Peyer's patch (tissue), 4 donors: Measurements from ENCODE around the gene PLA2G4B. TPM values are rescaled to one million over a fixed set of nuclear protein-coding genes. Genes with fewer than 3 reads are reported as not detected.

Experiments used
- DNase-seq, 3 donors: peaks; one replicate each; pipeline ENCODE4 v3.0.0-alpha.2; 2017 to 2019
- H3K27ac ChIP-seq, 4 donors: fragments of 200-600 bp; sonication (generic); one replicate each; pipeline ENCODE4 v1.5.1; 2016 to 2019
- H3K27me3 ChIP-seq, 2 donors: fragments of 200-600 bp; sonication (generic); one replicate each; pipeline ENCODE4 v1.5.1; 2019
- H3K36me3 ChIP-seq, 3 donors: fragments of 200-600 bp; sonication (generic); one replicate each; pipeline ENCODE4 v1.5.1; 2016 to 2019
- H3K4me1 ChIP-seq, 4 donors: fragments of 200-600 bp; sonication (generic); one replicate each; pipeline ENCODE4 v1.5.1; 2016 to 2019
- H3K4me3 ChIP-seq, 4 donors: fragments of 200-600 bp; sonication (generic); 1 replicate in 3 of 4; 2 replicates in 1 of 4; pipeline ENCODE4 v1.5.1; 2016 to 2019; ENCODE audit warnings: mild to moderate bottlenecking in 1 of 4
- H3K9me3 ChIP-seq, 4 donors: fragments of 200-600 bp; sonication (generic); one replicate each; pipeline ENCODE4 v1.5.1; 2016 to 2019; ENCODE audit warnings: mild to moderate bottlenecking in 1 of 4
- POLR2A ChIP-seq, 2 donors: fragments of 450-650 bp; IDR thresholded peaks; one replicate each; pipeline ENCODE4 v1.5.1; 2017; ENCODE audit warnings: antibody characterized with exemption in 2 of 2, mild to moderate bottlenecking in 2 of 2, moderate library complexity in 2 of 2
- total RNA-seq, 4 donors: library from RNA; depleted of rRNA; stranded (reverse); fragments of >200 nt; gene quantifications; one replicate each; pipeline ENCODE4 v1.1.0, GENCODE V29; 2016
- TF ChIP-seq, protein P1 (sequence below), 6 experiments: fragments of 450-650 bp in 4 of 6; fragments of 200-600 bp in 2 of 6; sonication (generic) in 1 of 6; IDR thresholded peaks; one replicate each; pipeline ENCODE4 v1.5.1; 2017 to 2019; ENCODE audit warnings: antibody characterized with exemption in 6 of 6, mild to moderate bottlenecking in 3 of 6, moderate library complexity in 1 of 6

Gene PLA2G4B
- total RNA-seq, 4 donors from 2014 or later, result 7.2 to 15.3 (median 13.3) TPM

GRCh38 chr15:41881086-41881485 lies 42.4 kb downstream of the PLA2G4B start:
- peaks cover 0 to 13% (median 3%) of the 10 kb centered on the region in 4 donors for H3K4me1 ChIP-seq
- H3K36me3 ChIP-seq, result no peaks in the 10 kb centered on the region
- no peak for DNase-seq
- peaks cover 0 to 5% of the 10 kb centered on the region in 2 donors for H3K27me3 ChIP-seq
- H3K4me3 ChIP-seq, result no peak overlapping the region
- no peak overlapping the region for H3K27ac ChIP-seq
- no peaks in the 10 kb centered on the region for H3K9me3 ChIP-seq
- no peak for TF ChIP-seq POLR2A (IDR thresholded peaks at IDR 0.05)
- TF ChIP-seq, protein P1, sequence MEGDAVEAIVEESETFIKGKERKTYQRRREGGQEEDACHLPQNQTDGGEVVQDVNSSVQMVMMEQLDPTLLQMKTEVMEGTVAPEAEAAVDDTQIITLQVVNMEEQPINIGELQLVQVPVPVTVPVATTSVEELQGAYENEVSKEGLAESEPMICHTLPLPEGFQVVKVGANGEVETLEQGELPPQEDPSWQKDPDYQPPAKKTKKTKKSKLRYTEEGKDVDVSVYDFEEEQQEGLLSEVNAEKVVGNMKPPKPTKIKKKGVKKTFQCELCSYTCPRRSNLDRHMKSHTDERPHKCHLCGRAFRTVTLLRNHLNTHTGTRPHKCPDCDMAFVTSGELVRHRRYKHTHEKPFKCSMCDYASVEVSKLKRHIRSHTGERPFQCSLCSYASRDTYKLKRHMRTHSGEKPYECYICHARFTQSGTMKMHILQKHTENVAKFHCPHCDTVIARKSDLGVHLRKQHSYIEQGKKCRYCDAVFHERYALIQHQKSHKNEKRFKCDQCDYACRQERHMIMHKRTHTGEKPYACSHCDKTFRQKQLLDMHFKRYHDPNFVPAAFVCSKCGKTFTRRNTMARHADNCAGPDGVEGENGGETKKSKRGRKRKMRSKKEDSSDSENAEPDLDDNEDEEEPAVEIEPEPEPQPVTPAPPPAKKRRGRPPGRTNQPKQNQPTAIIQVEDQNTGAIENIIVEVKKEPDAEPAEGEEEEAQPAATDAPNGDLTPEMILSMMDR (IDR thresholded peaks at IDR 0.05), result no peak

- no peaks in the 10 kb centered on the region for H3K9me3 ChIP-seq
- peaks cover 0 to 5% of the 10 kb centered on the region in 2 donors for H3K27me3 ChIP-seq
- TF ChIP-seq, protein P1 (IDR thresholded peaks at IDR 0.05), result no peak
- TF ChIP-seq POLR2A (IDR thresholded peaks at IDR 0.05), result no peak
- no peak overlapping the region for H3K27ac ChIP-seq
- H3K4me3 ChIP-seq, result peak overlapping the region in 3 of 4 donors; percentile 27 to 47 (median 40)
- no peak for DNase-seq
- no peaks in the 10 kb centered on the region for H3K36me3 ChIP-seq
- peaks cover 0 to 13% (median 3%) of the 10 kb centered on the region in 4 donors for H3K4me1 ChIP-seq
These were observed 42.9 kb downstream of the PLA2G4B start for GRCh38 chr15:41881550-41881919.

DNA sequence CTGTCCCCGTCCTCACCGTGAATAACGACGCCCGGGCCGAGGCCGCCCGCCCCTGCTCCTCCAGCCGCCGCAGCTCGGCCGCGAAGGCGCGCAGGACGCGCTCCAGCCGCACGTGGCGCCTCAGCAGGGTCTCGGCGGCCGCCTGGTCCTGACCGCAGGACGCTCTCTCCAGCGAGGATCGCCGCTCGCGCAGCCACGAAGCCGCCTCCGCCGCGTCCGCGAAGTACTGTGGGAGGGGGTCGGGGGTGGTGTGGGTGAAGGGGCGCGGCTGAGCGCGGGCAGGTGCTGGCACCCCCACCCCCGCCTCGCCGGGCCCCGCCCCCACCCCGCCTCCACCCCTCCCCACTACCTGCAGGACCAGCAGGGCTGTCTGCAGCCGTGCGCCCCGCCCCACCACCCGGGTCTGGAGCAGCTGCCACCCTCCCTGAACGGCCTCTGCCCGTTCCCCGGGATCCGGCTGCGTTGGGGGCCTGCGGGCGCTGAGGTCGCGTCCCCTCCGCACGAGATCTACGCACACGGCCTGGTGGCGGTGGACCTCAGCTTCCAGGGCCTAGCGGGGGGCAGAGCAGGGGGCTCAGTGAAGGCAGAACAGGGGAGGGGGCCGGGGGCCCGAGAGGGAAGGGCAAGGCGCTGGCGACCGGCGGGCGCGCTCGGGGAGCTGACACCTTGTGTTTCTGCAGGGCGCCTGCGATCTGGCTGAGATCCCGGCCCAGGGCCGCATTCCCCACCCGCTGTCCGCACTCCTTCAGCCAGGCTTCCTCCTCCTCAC lies 43.5 kb downstream of the PLA2G4B start:
- Histone ChIP-seq H3K27ac (no peak overlapping the region), H3K36me3 (no peaks in the 10 kb centered on the region), H3K4me1 (peaks cover 0 to 13% (median 3%) of the 10 kb centered on the region in 4 donors), H3K9me3 (no peaks in the 10 kb centered on the region), H3K27me3 (peaks cover 0 to 5% of the 10 kb centered on the region in 2 donors), H3K4me3 (peak overlapping the region in 3 of 4 donors; percentile 27 to 47 (median 40))
- TF ChIP-seq POLR2A (IDR thresholded peaks at IDR 0.05), result no peak
- TF ChIP-seq, protein P1 (IDR thresholded peaks at IDR 0.05), result peak in 1 of 6 experiments; percentile 13
- DNase-seq, result no peak

DNA sequence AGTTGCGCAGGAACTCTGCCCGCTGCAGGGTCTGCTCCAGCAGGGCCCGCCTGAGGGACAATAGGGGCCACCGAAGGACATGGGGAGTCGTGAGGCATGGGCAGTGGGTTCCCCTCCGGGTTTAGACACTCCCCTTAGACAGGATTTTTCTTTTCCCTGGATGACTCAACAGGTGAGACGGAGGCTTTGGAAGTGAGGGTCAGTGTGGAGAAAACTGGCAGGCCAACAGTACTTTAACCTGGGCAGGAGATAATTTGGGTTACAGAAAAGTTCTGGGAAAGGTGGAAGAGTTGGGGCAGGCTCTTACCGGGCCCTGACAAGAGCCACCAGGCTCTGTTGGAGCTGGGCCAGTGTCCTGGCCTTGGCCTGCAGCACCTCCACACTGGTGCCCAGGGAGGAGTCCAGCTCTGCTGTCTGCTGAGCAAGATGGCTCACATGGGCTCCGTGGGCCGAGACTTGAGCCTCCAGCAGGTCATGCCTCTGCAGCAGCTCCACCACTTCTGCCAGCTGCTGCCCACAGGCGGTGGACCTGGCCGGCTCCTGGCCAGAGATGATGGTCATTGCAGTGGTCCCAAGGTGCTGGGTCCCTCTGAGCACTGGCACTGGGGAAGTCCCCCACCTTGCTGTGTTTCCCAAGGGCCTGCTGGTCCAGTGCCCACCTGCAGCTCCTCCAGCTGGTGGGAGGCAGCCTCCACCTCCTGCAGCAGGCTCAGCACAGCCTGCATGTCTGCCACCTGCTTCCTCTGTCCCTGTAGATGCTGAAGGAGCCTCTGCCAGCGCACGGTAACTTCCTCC lies 44.2 kb downstream of the PLA2G4B start:
- H3K4me1 ChIP-seq, result peaks cover 0 to 13% (median 3%) of the 10 kb centered on the region in 4 donors
- no peak for DNase-seq
- H3K9me3 ChIP-seq, result no peaks in the 10 kb centered on the region
- H3K4me3 ChIP-seq, result peak overlapping the region in 1 of 4 donors; percentile 40
- TF ChIP-seq, protein P1 (IDR thresholded peaks at IDR 0.05), result no peak
- no peak for TF ChIP-seq POLR2A (IDR thresholded peaks at IDR 0.05)
- no peaks in the 10 kb centered on the region for H3K36me3 ChIP-seq
- H3K27me3 ChIP-seq, result peaks cover 0 to 5% of the 10 kb centered on the region in 2 donors
- no peak overlapping the region for H3K27ac ChIP-seq

GRCh38 chr15:41883484-41883825 lies 44.8 kb downstream of the PLA2G4B start:
- Histone ChIP-seq H3K4me3 (no peak overlapping the region), H3K36me3 (no peaks in the 10 kb centered on the region), H3K9me3 (no peaks in the 10 kb centered on the region), H3K27ac (no peak overlapping the region), H3K4me1 (peaks cover 0 to 13% (median 3%) of the 10 kb centered on the region in 4 donors), H3K27me3 (peaks cover 0 to 5% of the 10 kb centered on the region in 2 donors)
- TF ChIP-seq, protein P1 (IDR thresholded peaks at IDR 0.05), result no peak
- no peak for TF ChIP-seq POLR2A (IDR thresholded peaks at IDR 0.05)
- DNase-seq, result no peak
